Measurements from ENCODE around the gene UBE2Z.
"Not testable (repeated sequence)": the region's sequence is repeated elsewhere in the genome, so short reads cannot be mapped to it uniquely, and the experiment has no call there.

Gene UBE2Z

DNA sequence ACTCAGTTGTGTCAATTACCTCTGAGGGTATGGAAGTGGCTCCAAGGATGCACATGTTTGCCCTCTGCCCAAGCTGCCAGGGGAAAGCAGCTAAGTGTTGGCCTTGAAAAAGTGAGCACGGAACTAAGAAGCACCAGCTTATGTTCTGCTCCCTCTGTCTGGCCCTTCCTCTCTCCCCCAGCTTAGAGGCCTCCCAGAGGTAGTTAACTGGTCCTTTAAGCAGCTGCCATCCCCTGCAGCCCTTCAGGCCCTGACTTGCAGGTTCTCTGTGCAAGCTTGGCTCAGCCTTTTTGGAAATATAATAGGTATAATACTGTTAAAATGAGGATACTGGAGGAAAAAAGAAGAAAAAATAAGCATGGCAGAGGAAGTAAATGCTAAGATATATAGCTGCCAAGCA, 7.0 kb upstream of the UBE2Z start:
- in situ Hi-C loops (cut with MboI; ENCODE audit: low sequenced_read_pairs): no loop called here

DNA sequence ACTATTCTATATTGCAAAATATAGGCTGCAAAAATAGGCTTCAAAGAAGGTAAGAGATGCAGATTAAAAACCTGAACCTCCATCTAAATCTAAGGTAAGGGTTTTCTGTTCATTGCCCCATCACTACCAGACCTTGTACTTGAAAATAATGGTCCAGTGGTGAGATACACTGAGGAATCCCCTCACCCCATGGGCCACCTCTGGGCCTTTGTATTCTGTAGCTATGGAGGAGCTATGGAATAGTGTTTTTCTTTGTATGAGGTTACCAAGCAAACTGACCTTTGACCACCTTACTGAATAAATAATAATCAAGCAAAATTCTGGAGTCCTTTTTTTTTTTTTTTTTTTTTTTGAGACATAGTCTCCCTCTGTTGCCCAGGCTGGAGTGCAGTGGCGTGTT, 4.8 kb upstream of the UBE2Z start:
- in situ Hi-C loops (cut with MboI; ENCODE audit: low sequenced_read_pairs): no loop called here

DNA sequence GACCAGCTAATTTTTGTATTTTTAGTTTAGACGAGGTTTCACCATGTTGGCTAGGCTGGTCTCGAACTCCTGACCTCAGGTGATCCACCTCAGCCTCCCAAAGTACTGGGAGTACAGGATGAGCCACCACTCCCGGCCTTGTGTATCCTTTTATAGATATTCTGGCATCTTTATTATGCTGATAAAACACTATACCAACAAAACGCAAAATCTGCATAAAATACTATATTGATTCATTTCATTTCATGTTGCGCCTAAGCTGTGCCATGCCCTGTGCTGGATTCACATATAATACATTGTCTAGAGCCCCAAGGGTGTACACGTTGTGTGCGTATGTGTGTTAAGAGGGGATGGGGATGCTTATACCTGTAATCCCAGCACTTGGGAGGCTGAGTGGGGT, 3.8 kb upstream of the UBE2Z start:
- in situ Hi-C loops (cut with MboI; ENCODE audit: low sequenced_read_pairs): no loop called here

DNA sequence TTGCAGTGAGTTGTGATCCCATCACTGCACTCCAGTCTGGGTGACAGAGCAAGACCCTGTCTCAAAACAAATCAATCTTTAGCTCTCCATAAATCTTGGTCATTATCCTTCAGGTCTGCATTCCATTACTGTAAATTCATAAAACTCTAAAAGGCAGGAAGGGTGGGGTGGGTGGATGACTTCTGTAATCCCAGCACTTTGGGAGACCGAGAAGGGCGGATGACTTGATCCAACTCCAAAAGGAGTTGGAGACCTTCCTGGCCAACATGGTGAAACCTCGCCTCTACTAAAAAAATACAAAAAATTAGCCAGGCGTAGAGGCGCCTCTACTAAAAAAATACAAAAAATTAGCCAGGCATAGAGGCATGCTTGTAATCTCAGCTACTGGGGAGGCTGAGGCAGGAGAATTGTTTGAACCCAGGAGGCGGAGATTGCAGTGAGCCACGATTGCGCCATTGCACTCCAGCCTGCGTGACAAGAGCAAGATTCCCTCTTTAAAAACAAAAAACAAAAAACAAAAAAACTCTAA, 2.2 kb upstream of the UBE2Z start:
- in situ Hi-C loops (cut with MboI; ENCODE audit: low sequenced_read_pairs): no loop called here

DNA sequence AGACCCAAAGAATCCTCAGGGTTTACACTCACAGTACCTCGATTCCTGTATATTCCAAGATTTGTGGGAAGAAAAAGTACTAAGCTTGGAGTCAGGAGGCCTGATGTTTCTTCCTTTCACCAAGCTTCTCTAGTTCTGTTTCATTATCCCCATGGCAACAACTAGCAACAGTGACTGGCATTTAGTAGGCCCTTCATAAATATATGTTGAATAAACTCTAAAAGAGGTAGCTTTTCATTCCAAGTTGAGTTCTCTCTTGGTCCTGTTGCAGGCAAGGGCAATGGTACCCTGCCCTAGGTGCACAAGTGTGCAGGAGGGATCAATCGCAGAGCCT, 527 bp upstream of the UBE2Z start:
- in situ Hi-C loops (cut with MboI; ENCODE audit: low sequenced_read_pairs): no loop called here

DNA sequence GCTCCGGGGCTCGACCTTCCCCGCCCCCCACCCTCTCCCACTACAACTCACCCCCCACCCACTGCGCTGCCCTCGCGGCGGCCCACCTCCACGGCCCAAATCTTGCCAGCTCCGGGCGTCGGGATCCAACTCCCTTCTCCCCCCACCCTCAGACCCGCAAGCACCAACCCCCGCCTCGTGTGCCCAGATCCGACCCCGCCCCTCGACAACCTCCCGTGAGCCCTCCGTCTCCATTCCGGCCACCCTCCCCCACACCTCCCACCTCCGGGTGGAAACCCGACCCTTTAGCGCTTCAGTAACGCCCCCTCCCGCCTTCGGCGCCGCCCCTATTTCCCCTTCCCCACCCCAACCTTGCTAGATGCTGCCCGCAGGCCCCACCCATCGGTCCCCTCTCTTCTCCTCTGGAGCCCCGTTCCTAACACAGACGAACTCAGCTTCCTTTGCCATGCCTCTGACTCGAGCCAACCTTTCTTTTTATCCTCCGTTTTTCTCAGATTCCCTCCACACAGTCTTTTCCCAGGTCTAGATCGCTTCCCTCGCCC, 717 bp downstream of the UBE2Z start:
- in situ Hi-C loops (cut with MboI; ENCODE audit: low sequenced_read_pairs): no loop called here

DNA sequence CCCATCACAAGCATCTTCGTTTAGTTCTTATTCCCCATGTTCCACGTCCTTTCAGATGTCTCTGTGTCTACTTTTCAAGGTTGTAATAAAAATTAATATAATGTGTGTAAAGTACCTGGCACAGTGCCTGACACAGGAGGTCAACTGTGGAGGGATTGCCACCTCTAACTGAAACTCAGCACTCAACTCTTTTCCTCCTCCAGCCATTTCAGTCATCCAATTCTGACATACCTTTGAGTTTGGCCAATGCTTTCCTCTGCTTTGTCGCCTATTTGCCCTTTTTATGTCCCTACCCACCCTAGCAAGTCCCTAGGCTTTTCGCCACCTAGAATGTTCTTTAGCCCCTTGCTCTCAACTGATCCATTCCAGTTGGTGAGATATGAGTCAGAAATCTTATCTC, 1.6 kb downstream of the UBE2Z start:
- in situ Hi-C loops (cut with MboI; ENCODE audit: low sequenced_read_pairs): no loop called here

DNA sequence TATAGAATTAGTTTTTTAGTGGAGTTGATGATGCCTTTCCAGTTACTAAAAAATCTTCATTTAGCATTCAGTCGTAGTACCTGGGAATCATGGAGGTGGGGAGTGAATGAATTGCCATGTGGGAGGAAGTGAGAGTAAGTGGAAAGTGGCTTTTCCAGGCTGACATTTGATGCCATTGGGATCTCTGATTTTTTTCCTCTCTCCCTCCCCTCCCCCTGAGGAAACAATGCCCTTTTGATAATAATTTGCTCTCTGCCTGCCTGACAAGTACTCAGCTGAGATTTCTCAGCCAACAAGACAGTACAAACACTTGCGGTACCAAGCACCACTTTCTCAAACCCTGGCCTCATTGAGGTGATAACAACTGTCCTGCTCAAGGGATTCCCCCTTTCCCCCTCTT, 2.2 kb downstream of the UBE2Z start:
- in situ Hi-C loops (cut with MboI; ENCODE audit: low sequenced_read_pairs): no loop called here

DNA sequence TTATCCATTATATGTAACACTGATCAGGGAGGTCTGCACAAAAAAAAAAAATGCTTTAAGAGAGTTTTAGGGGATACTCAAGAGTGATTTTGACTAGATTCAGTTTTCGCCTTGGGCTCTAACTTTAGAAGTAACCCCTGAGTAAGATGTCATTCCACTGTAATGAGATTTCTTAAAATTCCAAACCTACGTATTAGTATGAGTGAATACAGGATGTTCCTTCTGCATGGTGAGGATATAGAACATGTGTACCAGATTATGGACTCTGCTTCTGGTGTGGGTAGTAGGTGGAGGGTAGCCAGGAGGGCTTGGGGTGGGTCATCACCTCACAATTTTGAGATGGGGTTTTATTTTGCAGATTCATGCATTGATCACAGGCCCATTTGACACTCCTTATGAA, 4.3 kb downstream of the UBE2Z start:
- in situ Hi-C loops (cut with MboI; ENCODE audit: low sequenced_read_pairs): no loop called here

DNA sequence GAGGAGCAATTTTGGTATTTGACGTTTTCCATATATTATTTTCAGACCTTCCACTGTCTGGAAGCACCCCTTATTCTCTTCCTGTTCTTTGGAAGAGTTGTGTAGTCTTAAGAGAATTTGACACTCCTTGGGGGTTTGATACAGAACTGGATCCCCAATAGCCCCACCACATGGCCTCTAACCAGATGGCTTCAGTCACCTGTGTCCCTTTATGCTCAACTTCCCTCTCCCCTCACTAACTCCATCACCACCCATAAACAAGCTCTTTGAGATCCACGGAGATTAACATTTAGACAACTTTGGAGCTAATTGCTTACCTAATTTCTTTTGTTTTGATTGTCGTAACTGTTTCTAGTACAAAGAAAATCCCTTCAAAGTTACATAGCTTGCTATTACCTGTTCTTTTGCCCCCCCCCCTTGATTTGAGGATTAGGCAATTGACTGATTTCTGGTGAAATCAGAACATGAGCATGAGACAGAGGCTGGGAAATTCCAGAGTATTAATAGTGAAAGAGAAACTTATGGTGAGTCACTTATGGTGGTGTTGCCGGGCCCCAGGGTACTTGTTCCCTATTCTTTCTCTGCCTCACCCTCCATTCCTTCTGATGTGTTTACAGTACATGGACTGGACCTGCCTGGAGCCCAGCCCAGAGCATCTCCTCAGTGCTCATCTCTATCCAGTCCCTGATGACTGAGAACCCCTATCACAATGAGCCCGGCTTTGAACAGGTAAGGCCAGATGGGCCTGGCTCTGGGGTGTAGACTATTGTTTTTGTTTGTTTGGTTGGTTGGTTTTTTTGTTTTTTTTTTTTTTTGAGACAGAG, 7.5 kb downstream of the UBE2Z start:
- in situ Hi-C loops (cut with MboI; ENCODE audit: low sequenced_read_pairs): no loop called here

DNA sequence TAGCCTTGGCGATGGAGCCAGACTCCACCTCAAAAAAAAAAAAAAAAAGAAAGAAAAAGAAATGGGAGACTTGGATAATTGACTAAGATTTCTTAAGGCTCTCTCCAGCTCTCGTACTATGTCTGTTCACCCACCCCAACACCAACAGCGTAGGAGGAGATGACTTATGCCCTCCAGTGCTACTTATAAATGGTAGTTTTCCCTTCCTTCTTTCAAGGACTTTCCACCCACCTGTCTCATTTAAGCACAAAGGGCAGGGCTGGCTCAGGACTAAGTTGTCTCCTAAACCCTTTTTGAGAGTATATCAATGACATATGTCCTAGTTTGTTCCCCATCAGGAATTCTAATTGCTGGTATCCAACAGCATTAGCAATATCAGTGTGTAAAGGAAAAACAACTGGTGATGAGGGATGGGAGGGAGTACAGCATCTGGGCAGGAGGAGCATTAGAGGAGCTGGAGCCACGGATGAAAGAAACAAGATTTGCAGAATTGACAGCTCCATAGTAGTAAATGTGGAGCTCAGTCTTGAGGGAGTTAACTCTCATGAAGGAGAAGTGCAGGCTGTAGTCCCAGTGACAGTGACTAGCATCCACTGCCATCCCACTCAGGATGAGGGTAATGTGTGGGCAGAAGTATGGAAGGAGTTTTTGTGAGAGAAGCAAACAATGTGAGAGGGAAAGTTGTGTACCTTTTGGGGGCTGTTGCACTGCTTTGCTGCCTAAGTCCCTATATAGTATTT, 17.2 kb downstream of the UBE2Z start:
- in situ Hi-C loops (cut with MboI; ENCODE audit: low sequenced_read_pairs): no loop called here

DNA sequence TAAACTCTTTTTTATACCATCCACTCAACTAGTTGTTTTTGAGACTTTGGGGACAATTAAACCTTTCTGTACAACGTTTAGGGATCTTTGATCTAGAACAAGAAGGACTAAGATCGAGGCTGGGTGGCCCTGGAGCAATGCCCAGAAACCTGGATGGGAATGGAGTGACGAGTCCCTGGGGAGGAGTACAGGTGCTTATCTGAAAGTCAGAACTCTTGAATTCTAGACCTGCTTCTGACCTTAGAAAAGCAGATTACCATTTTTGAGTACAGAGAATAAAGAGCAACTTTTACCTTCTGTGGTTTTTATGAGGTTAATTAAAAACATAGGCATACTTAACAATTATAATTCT, 17.8 kb downstream of the UBE2Z start:
- in situ Hi-C loops (cut with MboI; ENCODE audit: low sequenced_read_pairs): no loop called here

DNA sequence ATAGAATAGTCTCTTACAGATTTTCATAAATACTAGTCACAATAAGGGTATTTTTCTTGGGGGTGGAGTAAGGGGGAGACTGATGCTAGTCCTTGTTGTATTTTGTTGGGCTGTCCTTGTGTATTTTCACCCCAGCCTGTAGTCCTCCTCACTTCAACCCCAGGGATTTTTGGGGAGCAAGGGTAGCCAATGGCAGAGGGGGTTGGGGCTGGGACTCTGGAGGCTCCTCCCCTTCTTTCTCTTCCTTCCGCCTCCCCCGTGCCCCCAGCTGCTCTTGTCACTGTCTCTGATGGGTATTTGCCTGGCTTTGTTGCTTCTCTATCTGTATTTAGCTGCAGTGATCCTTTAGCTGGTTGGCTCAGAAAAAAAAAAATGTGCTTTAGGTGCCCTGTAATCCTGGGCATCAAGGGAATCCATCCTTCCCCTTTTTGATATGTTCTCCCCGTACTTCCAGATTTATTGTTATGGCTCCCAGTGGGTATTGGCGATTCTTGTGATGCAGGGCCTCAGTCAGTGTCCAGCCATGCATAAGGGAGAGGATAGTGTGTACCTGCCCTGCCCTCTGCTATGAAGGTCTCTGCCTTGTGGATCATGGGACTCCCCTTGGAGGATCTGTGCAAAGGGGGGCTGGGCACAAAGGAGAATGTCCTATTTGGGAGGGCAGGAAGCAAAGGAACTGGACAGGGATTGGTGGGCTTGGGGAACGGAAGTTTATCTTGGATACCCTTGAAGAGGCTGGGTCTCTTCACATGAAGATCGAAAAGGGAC, 20.0 kb downstream of the UBE2Z start:
- in situ Hi-C loops (cut with MboI; ENCODE audit: low sequenced_read_pairs): no loop called here

DNA sequence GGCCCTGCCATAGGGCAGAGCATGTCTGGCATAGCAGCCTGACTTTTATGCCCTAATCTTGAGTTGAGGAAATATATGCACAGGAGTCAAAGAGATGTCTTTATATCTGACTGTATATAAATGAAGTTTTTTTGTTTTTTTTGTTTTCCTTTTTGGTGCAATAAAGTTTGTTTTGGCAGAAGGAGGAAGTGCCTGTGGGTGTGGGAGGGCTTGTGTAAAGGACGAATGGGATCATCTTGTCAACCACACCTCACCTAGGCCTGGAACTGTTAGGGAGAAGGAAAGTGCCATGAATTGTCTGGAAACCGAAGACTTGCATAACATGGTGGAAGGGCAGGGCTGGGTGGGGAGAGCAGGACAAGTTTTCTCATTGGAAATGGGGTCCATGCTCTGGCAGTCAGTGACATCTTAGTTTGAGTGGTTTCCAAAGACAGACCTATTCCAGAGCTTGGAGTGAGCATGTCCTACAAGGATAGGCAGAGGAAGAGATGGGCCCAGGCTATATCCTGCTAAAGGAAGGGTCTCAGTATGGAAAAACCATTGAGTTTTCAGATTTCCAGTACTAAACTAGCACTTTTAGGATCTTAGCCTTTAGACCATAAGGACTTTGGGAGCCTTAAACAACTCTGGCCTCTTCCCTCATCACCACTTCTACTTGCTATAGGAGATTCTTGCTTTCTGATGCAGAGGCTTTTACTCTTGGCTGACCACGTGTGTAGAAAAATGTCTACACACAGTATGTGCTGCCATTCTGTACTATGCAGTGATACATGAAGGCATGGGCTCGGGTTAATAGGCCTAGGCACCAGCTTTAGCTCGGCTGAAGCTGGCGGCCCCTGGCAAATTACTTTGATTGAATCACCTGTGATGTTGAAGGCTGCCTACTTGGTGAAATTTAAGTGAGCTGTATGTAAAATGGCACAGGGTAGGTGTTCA, 20.9 kb downstream of the UBE2Z start:
- in situ Hi-C loops (cut with MboI; ENCODE audit: low sequenced_read_pairs): no loop called here

DNA sequence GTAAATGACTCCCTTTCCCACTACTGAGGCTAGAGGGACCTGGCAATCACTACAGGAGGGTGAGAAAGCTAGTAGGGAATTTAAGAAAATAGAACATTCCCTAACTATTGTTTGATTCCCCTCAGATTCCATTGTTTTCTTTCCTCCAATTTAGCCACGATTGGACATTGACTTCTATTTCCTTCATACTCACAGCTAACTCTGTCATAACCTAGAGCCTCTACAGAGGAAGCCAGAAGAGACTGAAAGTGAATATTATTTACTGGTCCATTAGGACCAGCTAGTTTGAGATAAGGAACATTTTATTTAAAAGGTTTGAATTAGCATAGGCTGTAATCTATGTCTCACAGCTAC, 21.6 kb downstream of the UBE2Z start:
- in situ Hi-C loops (cut with MboI; ENCODE audit: low sequenced_read_pairs): no loop called here

DNA sequence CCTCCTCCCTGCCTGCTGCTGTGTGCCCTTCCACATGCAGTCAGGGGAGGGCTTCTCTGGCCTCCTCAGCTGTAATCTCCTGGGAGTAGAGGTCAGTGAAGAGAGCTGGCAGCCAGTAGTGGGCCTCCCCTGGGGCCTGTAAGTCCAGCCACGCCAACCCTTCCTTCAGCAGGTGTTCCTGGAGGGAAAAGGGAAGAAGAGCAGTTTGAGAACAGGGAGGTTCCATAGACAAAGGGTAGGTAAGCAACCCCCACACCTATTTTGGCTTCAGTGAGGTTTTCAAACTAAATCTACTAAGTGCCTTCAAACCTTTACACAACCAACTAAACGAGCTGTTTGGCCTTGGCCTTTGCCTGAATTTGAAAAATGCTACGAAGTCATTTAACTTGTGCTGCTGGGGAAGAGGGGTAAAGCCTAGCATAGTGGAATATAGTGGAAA, 22.2 kb downstream of the UBE2Z start:
- in situ Hi-C loops (cut with MboI; ENCODE audit: low sequenced_read_pairs): no loop called here

DNA sequence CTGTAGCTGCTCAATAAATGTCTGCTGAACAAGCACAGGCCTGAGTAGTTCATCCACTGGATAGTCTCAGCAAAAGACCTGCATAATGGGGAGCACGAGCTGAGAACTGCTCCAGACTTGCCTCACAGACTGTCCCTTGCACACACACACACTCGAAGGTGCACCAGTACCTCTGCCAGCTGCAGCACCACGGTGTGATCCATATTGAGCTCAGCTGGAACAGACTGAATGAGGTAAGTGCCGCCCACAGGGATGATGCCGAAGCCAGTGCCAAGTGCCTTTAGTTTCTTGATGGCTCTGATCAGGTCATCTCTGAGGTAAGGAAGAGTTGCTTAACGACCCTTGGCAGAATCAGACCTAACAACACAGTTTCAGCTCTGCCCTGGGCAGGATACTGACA, 24.8 kb downstream of the UBE2Z start:
- in situ Hi-C loops (cut with MboI; ENCODE audit: low sequenced_read_pairs): no loop called here

DNA sequence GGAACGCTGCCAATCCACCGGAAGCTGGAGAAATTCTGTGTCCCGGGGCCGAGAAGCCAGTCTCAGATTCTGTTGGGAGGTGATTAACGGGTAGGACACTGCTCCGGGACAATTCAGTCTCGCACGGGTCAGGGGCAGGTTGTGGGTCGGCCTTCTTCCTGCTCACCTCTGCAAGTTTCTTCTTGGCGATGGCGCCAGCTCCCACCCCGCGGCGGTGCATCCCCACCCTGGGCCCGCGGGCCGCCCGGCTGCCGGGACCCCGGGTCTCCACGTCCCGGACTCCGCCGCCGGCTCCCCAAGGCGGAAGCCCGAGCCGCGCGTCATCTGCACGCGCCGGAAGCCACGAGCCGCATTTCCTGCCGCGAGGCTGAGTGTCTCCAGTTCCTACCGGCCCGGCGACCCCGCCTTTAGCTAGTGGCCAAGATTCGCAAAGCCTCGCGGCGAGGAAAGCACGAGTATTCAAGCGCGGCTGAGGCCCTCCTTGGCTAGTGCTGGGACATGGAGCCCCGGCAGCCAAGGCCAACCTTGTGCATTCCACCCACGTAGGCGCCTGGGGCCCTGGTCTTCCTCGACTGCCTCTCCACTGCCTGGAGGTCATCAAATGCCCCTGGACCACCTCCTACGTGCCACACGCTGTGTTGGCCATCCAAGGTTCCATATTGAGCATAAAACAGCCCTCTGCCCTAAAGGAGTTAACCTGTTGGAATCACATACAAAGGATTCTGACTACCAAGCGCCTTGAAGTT, 36.5 kb downstream of the UBE2Z start, which contains the start of gene SNF8:
Gene SNF8 (minus strand): TSS at position 328 of the 746 bp plus-strand sequence. CDS start 108 bp downstream, at position 220.
- in situ Hi-C loops (cut with MboI; ENCODE audit: low sequenced_read_pairs): no loop called here

DNA sequence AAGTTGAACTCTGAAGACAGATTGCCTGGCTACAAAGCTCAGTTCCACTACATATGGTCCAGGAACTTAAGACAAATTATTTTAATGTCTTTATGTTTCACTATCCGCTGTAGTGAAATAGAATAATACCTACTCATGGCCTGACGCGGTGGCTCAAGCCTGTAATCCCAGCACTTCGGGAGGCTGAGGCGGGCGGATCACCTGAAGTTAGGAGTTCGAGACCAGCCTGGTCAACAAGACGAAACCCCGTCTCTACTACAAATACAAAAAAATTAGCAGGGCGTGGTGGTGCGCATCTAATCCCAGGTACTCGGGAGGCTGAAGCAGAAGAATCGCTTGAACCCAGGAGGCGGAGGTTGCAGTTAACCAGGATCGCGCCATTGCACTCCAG, 37.0 kb downstream of the UBE2Z start:
- in situ Hi-C loops (cut with MboI; ENCODE audit: low sequenced_read_pairs): not testable (repeated sequence)
